Measurements from ENCODE around the gene BBS9.

Gene BBS9

GRCh38 chr7:33446551-33446950, 317.2 kb downstream of the BBS9 start:
- no peak for DNase-seq

- no peak for DNase-seq
Measured at GRCh38 chr7:33448035-33448434, 318.7 kb downstream of the BBS9 start.

DNA sequence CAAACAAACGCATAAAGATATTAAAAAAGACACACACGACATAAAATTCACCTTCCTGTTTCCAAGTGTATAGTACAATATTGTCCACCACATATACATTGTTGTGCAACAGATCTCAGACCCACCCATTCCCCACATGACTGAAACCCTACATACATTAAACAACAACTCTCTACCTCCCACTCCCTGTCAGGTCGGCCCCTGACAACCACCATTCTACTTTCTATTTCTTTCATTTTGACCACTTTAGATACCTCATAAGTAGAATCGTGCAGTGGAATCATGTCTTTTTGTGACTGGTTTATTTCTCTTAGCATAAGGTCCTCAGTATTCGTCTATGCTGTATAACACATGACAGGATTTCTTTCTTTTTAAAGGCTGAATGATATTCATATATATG, 320.5 kb downstream of the BBS9 start:
- DNase-seq = no peak

DNA sequence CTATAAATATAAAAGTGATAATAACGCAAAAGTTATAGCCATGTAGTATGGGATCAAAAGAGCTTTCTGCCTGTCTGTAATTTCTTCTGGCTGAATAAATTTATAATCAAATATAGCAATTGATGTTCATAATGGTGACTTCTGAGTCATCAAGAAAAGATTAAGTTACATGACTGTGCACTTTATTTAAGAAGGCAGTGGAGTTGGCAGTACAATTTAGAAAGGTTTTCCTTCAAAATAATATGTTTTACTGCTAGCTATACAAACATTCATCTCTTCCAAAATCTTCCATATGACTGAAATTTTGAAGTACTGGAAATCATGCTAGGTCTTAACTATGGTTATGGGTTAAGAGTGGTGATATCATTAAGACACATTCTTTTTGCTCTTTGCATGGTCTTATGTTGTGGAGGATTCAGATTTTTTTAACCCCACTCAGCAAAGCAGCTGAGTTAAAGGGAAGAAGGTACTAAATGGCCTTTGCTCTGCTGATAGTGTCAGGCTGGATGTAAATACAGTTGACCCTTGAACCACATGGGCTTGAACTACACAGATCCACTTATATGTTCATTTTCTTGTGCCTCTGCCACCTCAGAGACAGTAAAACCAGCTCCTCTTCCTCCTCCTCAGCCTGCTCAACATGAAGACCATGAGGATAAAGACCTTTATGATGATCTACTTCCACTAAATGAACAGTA, 323.6 kb downstream of the BBS9 start:
- peak; percentile 25 for DNase-seq

- no peak for DNase-seq
Measured at GRCh38 chr7:33457039-33457438, 327.7 kb downstream of the BBS9 start.

DNA sequence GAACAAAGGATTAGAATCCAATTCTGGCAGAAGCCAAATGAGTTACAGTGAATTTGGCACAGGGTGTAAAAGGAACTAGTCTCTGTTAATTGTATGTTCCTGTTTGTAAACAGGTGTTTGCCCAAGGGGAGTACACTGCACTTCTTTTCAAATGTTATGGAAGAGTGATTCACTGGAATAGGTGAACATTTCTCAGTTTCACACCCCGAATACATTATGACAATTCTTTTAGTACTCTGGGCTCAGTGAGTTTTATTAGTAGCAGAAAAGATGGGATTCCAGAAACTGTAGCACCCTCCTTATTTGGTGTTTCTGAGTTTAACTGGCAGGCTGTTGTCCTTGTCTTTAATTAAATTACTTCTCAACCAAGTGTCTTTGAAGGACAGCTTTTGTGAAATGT, 329.2 kb downstream of the BBS9 start:
- no peak for DNase-seq

GRCh38 chr7:33459340-33459751, 330.0 kb downstream of the BBS9 start:
- peak; percentile 55 for DNase-seq

- no peak for DNase-seq
Measured at GRCh38 chr7:33463131-33463530, 333.8 kb downstream of the BBS9 start.

GRCh38 chr7:33466203-33466602, 336.8 kb downstream of the BBS9 start:
- no peak for DNase-seq

DNA sequence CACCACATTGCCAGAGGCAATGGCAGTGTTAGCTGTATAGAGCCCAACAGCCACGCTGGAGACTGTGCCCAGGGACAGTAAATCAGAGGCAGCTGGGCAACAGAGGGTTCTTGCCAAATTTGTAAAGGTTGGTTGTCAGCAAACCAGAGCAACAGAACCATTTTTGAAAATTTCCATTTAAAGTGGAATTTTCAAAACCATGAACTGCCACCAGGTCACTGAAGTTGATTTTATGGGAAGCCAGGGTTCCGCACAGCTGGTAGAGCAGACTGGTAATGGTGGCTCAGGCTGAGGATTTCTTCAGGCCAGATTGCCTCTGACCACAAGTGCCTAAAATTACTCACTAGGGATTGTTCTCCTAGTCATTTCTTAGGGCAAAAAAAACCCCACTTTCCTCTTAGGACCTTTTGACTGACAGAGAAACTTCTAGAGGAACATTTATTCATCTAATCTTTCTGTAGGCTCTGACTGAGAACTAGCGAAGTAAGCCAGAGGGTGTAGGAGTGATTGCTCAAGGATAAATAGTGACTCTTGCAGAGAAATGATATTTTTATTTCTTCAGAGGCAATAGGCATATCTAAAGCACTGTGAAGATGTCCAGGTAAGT, 342.4 kb downstream of the BBS9 start:
- DNase-seq = no peak

- DNase-seq = no peak
Measured at GRCh38 chr7:33472348-33473025, 343.1 kb downstream of the BBS9 start.

GRCh38 chr7:33477719-33478480, 348.5 kb downstream of the BBS9 start:
- DNase-seq = no peak

DNA sequence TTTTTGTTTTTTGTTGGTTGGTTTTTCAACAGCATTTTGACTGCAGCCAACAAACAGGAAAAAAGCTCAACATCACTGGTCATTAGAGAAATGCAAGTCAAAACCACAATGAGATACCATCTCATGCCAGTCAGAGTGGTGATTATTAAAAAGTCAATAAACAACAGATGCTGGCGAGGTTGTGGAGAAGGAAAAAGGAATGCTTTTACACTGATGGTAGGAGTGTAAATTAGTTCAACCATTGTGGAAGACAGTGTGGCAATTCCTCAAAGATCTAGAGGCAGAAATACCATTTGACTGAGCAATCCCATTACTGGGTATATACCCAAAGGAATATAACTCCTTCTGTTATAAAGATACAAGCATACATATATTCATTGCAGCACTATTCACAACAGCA, 355.1 kb downstream of the BBS9 start:
- DNase-seq = peak; percentile 20

DNA sequence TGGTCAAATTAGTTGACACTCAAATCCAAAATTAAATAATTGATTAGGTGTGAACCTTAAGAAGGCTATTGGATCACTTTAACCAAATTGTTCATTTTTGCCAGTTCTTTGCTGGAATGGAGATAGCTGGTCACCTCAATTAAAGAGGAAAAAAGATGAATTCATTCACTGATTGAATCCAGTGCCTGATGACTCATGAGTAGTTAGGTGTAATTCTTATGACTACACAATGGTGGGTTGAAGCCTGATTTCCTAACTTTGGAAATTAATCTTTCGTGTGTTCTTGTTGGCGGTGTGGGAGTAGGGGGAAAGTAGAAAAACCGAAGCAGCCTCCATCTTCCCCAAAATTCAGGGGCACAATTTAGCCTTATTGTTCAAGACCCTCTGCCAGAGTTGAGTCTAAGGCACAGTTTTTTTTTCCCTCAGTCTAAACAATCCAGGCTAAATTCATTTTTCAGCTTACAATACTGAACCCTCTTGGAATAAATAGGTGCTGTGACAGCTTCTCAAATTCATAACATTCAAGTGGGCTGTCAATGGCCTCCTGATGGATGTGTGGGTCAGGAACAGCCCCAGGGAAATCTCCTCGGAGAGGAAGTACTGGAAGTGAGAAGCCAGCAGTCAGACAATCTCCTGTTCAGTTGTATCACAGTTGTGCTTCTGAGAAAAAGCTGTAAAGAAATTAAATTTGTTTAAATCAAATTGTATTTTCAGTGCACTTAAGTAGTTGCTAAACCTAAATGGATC, 356.6 kb downstream of the BBS9 start:
- DNase-seq = peak; percentile 23

GRCh38 chr7:33486633-33487032, 357.3 kb downstream of the BBS9 start:
- DNase-seq = no peak

DNA sequence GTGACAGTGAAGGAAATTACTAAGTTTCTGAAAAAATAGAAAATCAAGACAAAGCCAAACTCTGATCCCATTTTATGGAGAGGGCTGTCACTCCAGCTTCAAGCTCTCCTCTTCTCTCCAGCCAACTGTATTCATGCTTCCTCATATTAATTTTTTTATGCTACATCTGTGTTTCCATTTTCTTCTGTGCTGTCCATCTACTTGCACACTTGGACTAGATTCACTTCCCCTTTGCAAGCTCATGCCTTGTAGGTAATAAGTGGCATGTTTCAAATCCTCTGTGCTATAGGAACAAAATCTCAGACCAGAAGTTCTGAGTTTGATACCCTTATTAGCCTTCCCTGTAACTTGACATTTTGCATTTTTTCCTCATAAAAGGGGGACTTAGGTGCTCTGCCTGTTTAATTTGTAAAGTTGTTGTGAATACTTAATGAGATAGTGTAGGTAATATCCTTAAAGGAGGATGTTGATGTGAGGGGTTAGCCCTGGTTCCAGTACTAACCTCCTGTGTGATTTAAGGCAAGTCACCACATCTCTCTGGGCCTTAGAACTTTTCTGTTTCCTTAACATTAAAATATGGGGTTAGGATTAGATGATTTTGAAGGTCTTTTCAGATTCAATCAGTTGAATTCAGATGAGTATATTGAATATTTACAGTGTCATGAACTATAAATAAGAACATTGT, 358.8 kb downstream of the BBS9 start:
- DNase-seq = no peak

DNA sequence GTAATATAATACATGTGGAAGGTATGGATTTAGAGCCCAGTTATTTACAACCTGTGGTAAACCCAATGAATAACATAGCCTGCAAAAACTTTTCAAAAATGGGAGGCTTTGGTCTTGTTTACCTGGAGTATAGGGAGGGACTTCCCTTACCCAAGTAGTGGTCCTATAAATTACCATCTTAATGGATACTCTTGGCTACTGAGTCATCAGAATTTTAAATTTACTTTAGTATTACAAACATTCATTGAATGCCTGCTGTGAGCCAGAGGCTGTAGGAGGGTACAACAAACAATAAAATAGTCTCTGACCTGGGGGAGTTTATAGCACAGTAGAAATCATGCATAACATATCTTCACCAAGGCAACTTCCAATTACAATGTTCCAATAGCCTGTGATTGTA, 365.1 kb downstream of the BBS9 start:
- DNase-seq = no peak

- peak; percentile 69 for DNase-seq
Measured at GRCh38 chr7:33495207-33495606, 365.8 kb downstream of the BBS9 start.

DNA sequence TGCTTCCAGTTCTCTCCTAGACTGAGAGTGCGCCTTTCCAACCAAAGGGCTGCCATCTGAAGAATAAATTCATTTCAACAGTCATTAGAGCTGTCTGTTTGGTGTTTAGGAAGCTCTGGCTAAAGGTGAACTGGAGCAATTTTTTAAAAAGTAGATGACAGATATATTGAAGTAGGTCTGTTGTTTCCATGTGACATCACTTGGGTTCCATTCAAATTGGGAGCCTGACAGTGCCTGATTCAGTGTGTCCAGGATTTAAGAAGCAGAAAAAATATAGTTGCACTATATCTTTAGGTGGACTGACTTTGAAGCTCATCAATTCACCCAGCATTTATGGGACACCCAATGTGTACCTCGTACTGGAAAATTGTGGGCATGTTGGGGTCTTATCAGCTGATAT, 367.7 kb downstream of the BBS9 start:
- DNase-seq = no peak

- peak; percentile 67 for DNase-seq
Measured at GRCh38 chr7:33500703-33501701, 371.6 kb downstream of the BBS9 start.

GRCh38 chr7:33503014-33503413, 373.6 kb downstream of the BBS9 start:
- no peak for DNase-seq
